ENCODE data around the gene NPAS4. TPM values are rescaled to one million over a fixed set of nuclear protein-coding genes. Genes with fewer than 3 reads are reported as not detected.
"Not testable (repeated sequence)": the region's sequence is repeated elsewhere in the genome, so short reads cannot be mapped to it uniquely, and the experiment has no call there.

The NPAS4 gene
- total RNA-seq, 1 experiment from 2014 or later, result 0.79 TPM

- TF ChIP-seq ZNF232 (CRISPR knock-in tag; IDR thresholded peaks at IDR 0.05), result peak; percentile 100
Measured at GRCh38 chr11:66421492-66422205, 814 bp downstream of the NPAS4 start (continued).

DNA sequence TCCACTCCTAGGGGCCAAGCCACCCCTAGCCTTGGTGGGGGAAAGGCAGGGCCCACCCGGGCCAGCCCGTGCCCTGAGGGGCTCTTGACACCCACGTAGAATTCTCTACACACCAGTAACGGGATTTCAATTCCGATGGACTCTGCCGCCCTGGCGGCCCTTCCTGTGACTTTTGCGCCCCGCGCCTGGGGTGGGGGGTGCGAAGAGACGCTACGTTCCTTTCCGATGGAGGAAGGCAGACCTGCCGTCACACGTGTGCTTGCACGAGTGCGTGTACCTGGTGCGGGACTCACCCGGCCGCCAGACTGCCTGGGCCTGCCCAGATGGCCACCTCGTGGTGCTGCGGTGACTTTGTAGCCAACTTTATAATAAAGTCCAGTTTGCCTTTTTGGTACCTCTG lies 5.5 kb downstream of the NPAS4 start:
- CTCF ChIA-PET, result interaction anchor here (1.1 kb wide), 1 partner anchor 19 kb away, joined by 3 read pairs; no protein-coding TSS in a partner anchor
- no peaks in the 10 kb centered on the region for H3K9me3 Mint-ChIP-seq
- ATAC-seq (no peak), DNase-seq (ENCODE audit: low spot score) (no peak)
- H3K4me1 Mint-ChIP-seq, result peaks cover 1% of the 10 kb centered on the region; the same call in 1 of the 2 replicates
- H3K36me3 Mint-ChIP-seq, result no peaks in the 10 kb centered on the region
- TF ChIP-seq IRF2 (CRISPR knock-in tag; IDR thresholded peaks at IDR 0.05; ENCODE audit: borderline replicate concordance, low read depth) (no peak), ATF2 (CRISPR knock-in tag; IDR thresholded peaks at IDR 0.05; ENCODE audit: borderline replicate concordance, low read depth) (no peak), ATF1 (CRISPR knock-in tag; IDR thresholded peaks at IDR 0.05) (no peak), GTF2I (CRISPR knock-in tag; conservative IDR thresholded peaks at IDR 0.05) (no peak)
- no peak overlapping the region for H3K4me3 Mint-ChIP-seq
- POLR2A ChIA-PET, result no interaction called here
- peaks cover 40% of the 10 kb centered on the region for H3K27me3 Mint-ChIP-seq (ENCODE audit: low read depth)
- no peak overlapping the region for H3K27ac Mint-ChIP-seq

DNA sequence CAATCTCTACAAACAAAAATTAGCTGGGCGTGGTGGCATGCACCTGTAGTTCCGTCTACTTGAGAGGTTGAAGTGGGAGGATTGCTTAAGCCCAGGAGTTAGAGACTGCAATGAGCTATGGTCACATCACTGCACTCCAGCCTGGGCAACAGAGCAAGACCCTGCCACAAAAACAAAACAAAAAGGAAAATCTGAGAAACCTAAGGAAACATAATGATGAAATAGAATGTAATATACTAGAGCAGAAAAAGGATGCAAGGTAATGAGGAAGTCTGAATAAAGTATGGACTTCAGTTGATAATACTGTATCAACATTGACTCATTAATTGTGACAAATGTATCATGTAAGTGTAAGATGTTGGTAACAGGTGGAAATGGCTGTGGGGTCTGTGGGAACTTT lies 8.1 kb downstream of the NPAS4 start:
- Mint-ChIP-seq H3K27ac (no peak overlapping the region), H3K4me1 (no peaks in the 10 kb centered on the region), H3K4me3 (no peak overlapping the region), H3K36me3 (peaks cover 5% of the 10 kb centered on the region), H3K9me3 (no peaks in the 10 kb centered on the region), H3K27me3 (ENCODE audit: low read depth) (peaks cover 18% of the 10 kb centered on the region)
- no peak for DNase-seq (ENCODE audit: low spot score)
- ATAC-seq, result no peak
- ChIA-PET POLR2A (interaction anchor here (0.7 to 1.0 kb wide), 2 partner anchors 33 to 50 kb away, joined by 3 to 4 read pairs; no protein-coding TSS in a partner anchor), CTCF (interaction anchor here (0.7 to 4.1 kb wide), 10 partner anchors 7 to 50 kb away, joined by 3 to 36 read pairs (median 10); partner anchors contain the start of genes MRPL11, NPAS4 and PELI3)
- TF ChIP-seq ZNF138 (CRISPR knock-in tag; conservative IDR thresholded peaks at IDR 0.05) (no peak), ATF2 (CRISPR knock-in tag; IDR thresholded peaks at IDR 0.05; ENCODE audit: borderline replicate concordance, low read depth) (no peak)

GRCh38 chr11:66429983-66430602 lies 9.3 kb downstream of the NPAS4 start:
- no peaks in the 10 kb centered on the region for H3K4me1 Mint-ChIP-seq
- DNase-seq (ENCODE audit: low spot score) (peak; percentile 83), ATAC-seq (peak; percentile 92)
- ChIA-PET CTCF (interaction anchor here (0.6 to 4.1 kb wide), 19 partner anchors 9 to 248 kb away, joined by 3 to 36 read pairs (median 4); partner anchors contain the start of genes DPP3, MRPL11, NPAS4 and PELI3), POLR2A (no interaction called here)
- TF ChIP-seq, protein P1, sequence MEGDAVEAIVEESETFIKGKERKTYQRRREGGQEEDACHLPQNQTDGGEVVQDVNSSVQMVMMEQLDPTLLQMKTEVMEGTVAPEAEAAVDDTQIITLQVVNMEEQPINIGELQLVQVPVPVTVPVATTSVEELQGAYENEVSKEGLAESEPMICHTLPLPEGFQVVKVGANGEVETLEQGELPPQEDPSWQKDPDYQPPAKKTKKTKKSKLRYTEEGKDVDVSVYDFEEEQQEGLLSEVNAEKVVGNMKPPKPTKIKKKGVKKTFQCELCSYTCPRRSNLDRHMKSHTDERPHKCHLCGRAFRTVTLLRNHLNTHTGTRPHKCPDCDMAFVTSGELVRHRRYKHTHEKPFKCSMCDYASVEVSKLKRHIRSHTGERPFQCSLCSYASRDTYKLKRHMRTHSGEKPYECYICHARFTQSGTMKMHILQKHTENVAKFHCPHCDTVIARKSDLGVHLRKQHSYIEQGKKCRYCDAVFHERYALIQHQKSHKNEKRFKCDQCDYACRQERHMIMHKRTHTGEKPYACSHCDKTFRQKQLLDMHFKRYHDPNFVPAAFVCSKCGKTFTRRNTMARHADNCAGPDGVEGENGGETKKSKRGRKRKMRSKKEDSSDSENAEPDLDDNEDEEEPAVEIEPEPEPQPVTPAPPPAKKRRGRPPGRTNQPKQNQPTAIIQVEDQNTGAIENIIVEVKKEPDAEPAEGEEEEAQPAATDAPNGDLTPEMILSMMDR (IDR thresholded peaks at IDR 0.05), result peak; percentile 92
- no peak for TF ChIP-seq USF1 (CRISPR knock-in tag; IDR thresholded peaks at IDR 0.05)
- H3K27ac Mint-ChIP-seq, result no peak overlapping the region
- peaks cover 9% of the 10 kb centered on the region for H3K27me3 Mint-ChIP-seq (ENCODE audit: low read depth)
- H3K4me3 Mint-ChIP-seq, result no peak overlapping the region
- H3K9me3 Mint-ChIP-seq, result no peaks in the 10 kb centered on the region
- H3K36me3 Mint-ChIP-seq, result peaks cover 9% of the 10 kb centered on the region

DNA sequence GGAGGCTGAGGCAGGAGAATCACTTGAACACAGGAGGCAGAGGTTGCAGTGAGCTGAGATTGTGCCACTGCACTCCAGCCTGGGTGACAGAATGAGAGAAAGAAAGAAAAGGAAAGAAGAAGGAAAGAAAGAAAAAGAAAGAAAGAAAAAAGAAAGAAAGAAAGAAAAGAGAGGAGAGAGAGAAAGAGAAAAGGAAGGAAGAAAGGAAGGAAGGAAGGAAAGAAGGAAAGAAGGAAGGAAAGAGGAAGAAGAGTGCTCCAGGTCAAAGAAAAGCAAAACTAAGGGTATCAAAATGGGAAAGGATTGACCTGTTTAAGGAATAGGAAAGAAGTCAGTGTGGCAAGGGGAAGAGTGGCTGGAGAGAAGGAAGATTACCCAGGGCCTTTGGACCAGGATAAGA lies 10.5 kb downstream of the NPAS4 start:
- ATAC-seq; H3K4me3 Mint-ChIP-seq; H3K27ac Mint-ChIP-seq; H3K27me3 Mint-ChIP-seq (ENCODE audit: low read depth); DNase-seq (ENCODE audit: low spot score); H3K4me1 Mint-ChIP-seq; H3K9me3 Mint-ChIP-seq; POLR2A ChIA-PET: not testable (repeated sequence)
- CTCF ChIA-PET, result interaction anchor here (0.7 to 4.1 kb wide), 12 partner anchors 8 to 59 kb away, joined by 3 to 36 read pairs (median 4); partner anchors contain the start of genes DPP3, MRPL11, PELI3 and SLC29A2
- peaks cover 21% of the 10 kb centered on the region for H3K36me3 Mint-ChIP-seq

- POLR2A ChIA-PET; DNase-seq (ENCODE audit: low spot score); H3K27ac Mint-ChIP-seq; H3K4me3 Mint-ChIP-seq; H3K27me3 Mint-ChIP-seq (ENCODE audit: low read depth); H3K4me1 Mint-ChIP-seq; ATAC-seq; H3K9me3 Mint-ChIP-seq: not testable (repeated sequence)
- CTCF ChIA-PET, result interaction anchor here (0.7 to 3.0 kb wide), 5 partner anchors 43 to 61 kb away, joined by 3 to 8 read pairs (median 4); partner anchors contain the start of gene DPP3
- peaks cover 27% of the 10 kb centered on the region for H3K36me3 Mint-ChIP-seq
Measured at GRCh38 chr11:66431871-66432329, 11.1 kb downstream of the NPAS4 start.
